Liver (tissue), 9 donors: Measurements from ENCODE around the gene PPFIA2. TPM values are rescaled to one million over a fixed set of nuclear protein-coding genes. Genes with fewer than 3 reads are reported as not detected.

Experiments used
- DNase-seq: peaks from one replicate; pipeline ENCODE4 v3.0.0-alpha.2; 2017; ENCODE audit warnings: low spot score
- H3K27ac ChIP-seq, 2 donors: one replicate each; pipeline ENCODE4 v1.7.0; 2013; ENCODE audit warnings: inconsistent platforms in 2 of 2, low read length in 2 of 2, control low read depth in 1 of 2, low read depth in 1 of 2, mild to moderate bottlenecking in 1 of 2
- H3K27me3 ChIP-seq, 4 donors: one replicate each; pipeline versions ENCODE4 v1.6.1 to v1.7.0; 2013; ENCODE audit warnings: low read length in 3 of 4, inconsistent platforms in 1 of 4, mild to moderate bottlenecking in 1 of 4, moderate library complexity in 1 of 4; ENCODE audit not compliant: control insufficient read depth in 4 of 4, insufficient read depth in 4 of 4
- H3K36me3 ChIP-seq, 4 donors: one replicate each; pipeline versions ENCODE4 v1.6.1 to v1.7.0; 2013; ENCODE audit warnings: low read length in 3 of 4, mild to moderate bottlenecking in 3 of 4, low read depth in 1 of 4, moderate library complexity in 1 of 4; ENCODE audit not compliant: control insufficient read depth in 4 of 4, insufficient read depth in 3 of 4
- H3K4me1 ChIP-seq, 4 donors: one replicate each; pipeline versions ENCODE4 v1.6.1 to v1.7.0; 2013; ENCODE audit warnings: low read length in 3 of 4, mild to moderate bottlenecking in 3 of 4, moderate library complexity in 1 of 4; ENCODE audit not compliant: control insufficient read depth in 4 of 4, insufficient read depth in 4 of 4
- H3K4me3 ChIP-seq, 3 donors: one replicate each; pipeline versions ENCODE4 v1.6.1 to v1.7.0; 2013; ENCODE audit warnings: low read length in 3 of 3, control low read depth in 1 of 3, low read depth in 1 of 3, mild to moderate bottlenecking in 1 of 3
- H3K9ac ChIP-seq, 2 donors: one replicate each; pipeline ENCODE4 v1.7.0; 2013; ENCODE audit warnings: low read length in 2 of 2, mild to moderate bottlenecking in 2 of 2, moderate library complexity in 2 of 2, control low read depth in 1 of 2, low read depth in 1 of 2
- H3K9me3 ChIP-seq, 4 donors: one replicate each; pipeline versions ENCODE4 v1.6.1 to v1.7.0; 2013; ENCODE audit warnings: low read length in 3 of 4; ENCODE audit not compliant: control insufficient read depth in 4 of 4
- ATF3 ChIP-seq: IDR thresholded peaks from 2 replicates; pipeline ENCODE4 v1.6.1; 2016; ENCODE audit warnings: antibody characterized with exemption
- EGR1 ChIP-seq, 2 donors: IDR thresholded peaks; 2 replicates each; pipeline ENCODE4 v1.6.1; 2016 to 2018; ENCODE audit warnings: antibody characterized with exemption in 2 of 2, low read depth in 2 of 2
- FOXA1 ChIP-seq: IDR thresholded peaks from 2 replicates; pipeline ENCODE4 v1.6.1; 2016; ENCODE audit warnings: antibody characterized with exemption
- FOXA2 ChIP-seq: IDR thresholded peaks from 2 replicates; pipeline ENCODE4 v1.6.1; 2016; ENCODE audit warnings: antibody characterized with exemption
- GABPA ChIP-seq, 2 donors: IDR thresholded peaks in 1 of 2; conservative IDR thresholded peaks in 1 of 2; 2 replicates each; pipeline ENCODE4 v1.6.1; 2016; ENCODE audit warnings: antibody characterized with exemption in 2 of 2, mild to moderate bottlenecking in 1 of 2, moderate library complexity in 1 of 2
- HNF4A ChIP-seq, 2 donors: conservative IDR thresholded peaks; 2 replicates each; pipeline ENCODE4 v1.6.1; 2016; ENCODE audit warnings: antibody characterized with exemption in 2 of 2, mild to moderate bottlenecking in 2 of 2
- HNF4G ChIP-seq: IDR thresholded peaks from 2 replicates; pipeline ENCODE4 v1.6.1; 2016; ENCODE audit warnings: antibody characterized with exemption
- JUND ChIP-seq, 2 donors: IDR thresholded peaks; 2 replicates each; pipeline ENCODE4 v1.6.1; 2016; ENCODE audit warnings: antibody characterized with exemption in 2 of 2
- NR2F2 ChIP-seq: IDR thresholded peaks from 2 replicates; pipeline ENCODE4 v1.6.1; 2016; ENCODE audit warnings: antibody characterized with exemption
- RAD21 ChIP-seq, 2 donors: IDR thresholded peaks; 2 replicates each; pipeline ENCODE4 v1.6.1; 2016; ENCODE audit warnings: antibody characterized with exemption in 2 of 2, mild to moderate bottlenecking in 2 of 2
- RXRA ChIP-seq, 2 donors: IDR thresholded peaks; 2 replicates each; pipeline ENCODE4 v1.6.1; 2017 to 2018; ENCODE audit warnings: antibody characterized with exemption in 2 of 2, mild to moderate bottlenecking in 1 of 2
- SP1 ChIP-seq: IDR thresholded peaks from 2 replicates; pipeline ENCODE4 v1.6.1; 2018; ENCODE audit warnings: antibody characterized with exemption, mild to moderate bottlenecking
- TAF1 ChIP-seq: conservative IDR thresholded peaks from 2 replicates; pipeline ENCODE4 v1.6.1; 2016; ENCODE audit warnings: antibody characterized with exemption, mild to moderate bottlenecking
- YY1 ChIP-seq: IDR thresholded peaks from 2 replicates; pipeline ENCODE4 v1.6.1; 2016; ENCODE audit warnings: antibody characterized with exemption, mild to moderate bottlenecking
- WGBS: extraction: QIAGEN DNeasy Blood & Tissue Kit; methylation state at CpG from one replicate; pipeline ENCODE4 v1.1.7; 2013; 5-methylcytosine and 5-hydroxymethylcytosine counted together
- polyA plus RNA-seq, 2 donors: library from polyadenylated mRNA; stranded (reverse) in 1 of 2; unstranded in 1 of 2; fragments of 200-250 nt in 1 of 2; fragments of >200 nt in 1 of 2; fragmentation: Nextera tagmentation in 1 of 2; extraction: Ambion mirVana in 1 of 2; gene quantifications; one replicate each; pipeline versions ENCODE4 v1.2.1 to v1.2.3, GENCODE V29; 2013 to 2015
- total RNA-seq, 2 donors: library from RNA; depleted of rRNA; stranded (reverse); fragments of >200 nt; gene quantifications; one replicate each; pipeline ENCODE4 v1.2.3, GENCODE V29; 2014
- TF ChIP-seq, protein P1 (sequence below): IDR thresholded peaks from 2 replicates; pipeline ENCODE4 v1.6.1; 2016; ENCODE audit warnings: antibody characterized with exemption
- TF ChIP-seq, protein P2 (sequence below): IDR thresholded peaks from 2 replicates; pipeline ENCODE4 v1.6.1; 2016; ENCODE audit warnings: antibody characterized with exemption
- TF ChIP-seq, protein P3 (sequence below): IDR thresholded peaks from 2 replicates; pipeline ENCODE4 v1.6.1; 2016; ENCODE audit warnings: antibody characterized with exemption, mild to moderate bottlenecking
- TF ChIP-seq, protein P4 (sequence below): fragments of 150-350 bp; IDR thresholded peaks from 2 replicates; pipeline ENCODE4 v1.5.1; 2017; ENCODE audit warnings: improper control_type of control experiment, low read depth, low read length; ENCODE audit not compliant: missing input control
- donor health status: healthy.
- donor health status: healthy.
- donor health status: healthy.
- donor health status: healthy.
- donor health status: healthy.

The PPFIA2 gene
- total and polyA plus RNA-seq, 4 donors = 0.05 to 0.50 (median 0.22) TPM; not detected in 1

DNA sequence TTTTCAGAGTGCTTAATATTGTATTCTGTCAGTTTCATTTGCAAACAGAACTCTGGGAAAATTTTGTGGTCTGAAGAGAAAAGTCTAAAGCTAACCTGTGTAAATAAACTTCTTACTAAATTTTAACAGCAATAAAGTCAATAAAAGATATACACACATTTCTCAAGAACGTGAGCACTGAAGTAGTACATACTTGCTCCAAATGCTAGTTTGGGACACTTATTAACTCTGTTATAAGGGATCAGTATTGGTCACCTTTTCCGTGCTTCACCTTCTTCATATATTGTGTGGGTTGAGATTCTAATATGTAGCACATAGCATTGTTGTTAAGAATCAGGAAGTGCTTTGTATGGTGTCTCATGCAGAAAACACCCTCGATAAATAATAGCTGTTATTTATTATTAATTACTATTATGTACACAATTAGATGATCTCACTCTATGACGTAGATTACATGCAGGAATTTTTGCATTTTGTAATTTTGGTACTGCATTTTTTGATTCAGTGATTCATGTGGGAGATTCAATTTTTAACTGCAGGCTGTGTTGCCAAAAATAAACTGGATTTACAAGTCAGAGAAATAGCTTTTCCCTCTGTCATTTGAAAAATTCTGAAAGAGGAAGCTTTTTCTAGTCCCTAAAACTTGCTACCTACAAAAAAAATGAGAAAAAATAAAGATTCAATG lies 380.4 kb downstream of the PPFIA2 start:
- Histone ChIP-seq H3K36me3 (no peaks in the 10 kb centered on the region), H3K9me3 (no peaks in the 10 kb centered on the region), H3K9ac (no peak overlapping the region), H3K27me3 (no peaks in the 10 kb centered on the region), H3K4me1 (no peaks in the 10 kb centered on the region), H3K27ac (no peak overlapping the region), H3K4me3 (no peak overlapping the region)
- 63% methylated on average over 4 of the region's 4 CpGs for WGBS
- TF ChIP-seq HNF4A (conservative IDR thresholded peaks at IDR 0.05) = no peak
- TF ChIP-seq NR2F2 = no peak
- TF ChIP-seq ATF3 = no peak
- no peak for TF ChIP-seq RAD21 (IDR thresholded peaks at IDR 0.05)
- TF ChIP-seq, protein P1, sequence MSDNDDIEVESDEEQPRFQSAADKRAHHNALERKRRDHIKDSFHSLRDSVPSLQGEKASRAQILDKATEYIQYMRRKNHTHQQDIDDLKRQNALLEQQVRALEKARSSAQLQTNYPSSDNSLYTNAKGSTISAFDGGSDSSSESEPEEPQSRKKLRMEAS = no peak
- TF ChIP-seq, protein P2, sequence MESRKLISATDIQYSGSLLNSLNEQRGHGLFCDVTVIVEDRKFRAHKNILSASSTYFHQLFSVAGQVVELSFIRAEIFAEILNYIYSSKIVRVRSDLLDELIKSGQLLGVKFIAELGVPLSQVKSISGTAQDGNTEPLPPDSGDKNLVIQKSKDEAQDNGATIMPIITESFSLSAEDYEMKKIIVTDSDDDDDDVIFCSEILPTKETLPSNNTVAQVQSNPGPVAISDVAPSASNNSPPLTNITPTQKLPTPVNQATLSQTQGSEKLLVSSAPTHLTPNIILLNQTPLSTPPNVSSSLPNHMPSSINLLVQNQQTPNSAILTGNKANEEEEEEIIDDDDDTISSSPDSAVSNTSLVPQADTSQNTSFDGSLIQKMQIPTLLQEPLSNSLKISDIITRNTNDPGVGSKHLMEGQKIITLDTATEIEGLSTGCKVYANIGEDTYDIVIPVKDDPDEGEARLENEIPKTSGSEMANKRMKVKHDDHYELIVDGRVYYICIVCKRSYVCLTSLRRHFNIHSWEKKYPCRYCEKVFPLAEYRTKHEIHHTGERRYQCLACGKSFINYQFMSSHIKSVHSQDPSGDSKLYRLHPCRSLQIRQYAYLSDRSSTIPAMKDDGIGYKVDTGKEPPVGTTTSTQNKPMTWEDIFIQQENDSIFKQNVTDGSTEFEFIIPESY = no peak
- TF ChIP-seq FOXA2 = no peak
- TF ChIP-seq SP1 = no peak
- TF ChIP-seq EGR1 (IDR thresholded peaks at IDR 0.05; ENCODE audit: low read depth in 2 of 2) = no peak
- no peak for TF ChIP-seq RXRA (IDR thresholded peaks at IDR 0.05)
- TF ChIP-seq JUND (IDR thresholded peaks at IDR 0.05) = no peak
- TF ChIP-seq YY1 = no peak
- TF ChIP-seq HNF4G = no peak
- TF ChIP-seq, protein P3, sequence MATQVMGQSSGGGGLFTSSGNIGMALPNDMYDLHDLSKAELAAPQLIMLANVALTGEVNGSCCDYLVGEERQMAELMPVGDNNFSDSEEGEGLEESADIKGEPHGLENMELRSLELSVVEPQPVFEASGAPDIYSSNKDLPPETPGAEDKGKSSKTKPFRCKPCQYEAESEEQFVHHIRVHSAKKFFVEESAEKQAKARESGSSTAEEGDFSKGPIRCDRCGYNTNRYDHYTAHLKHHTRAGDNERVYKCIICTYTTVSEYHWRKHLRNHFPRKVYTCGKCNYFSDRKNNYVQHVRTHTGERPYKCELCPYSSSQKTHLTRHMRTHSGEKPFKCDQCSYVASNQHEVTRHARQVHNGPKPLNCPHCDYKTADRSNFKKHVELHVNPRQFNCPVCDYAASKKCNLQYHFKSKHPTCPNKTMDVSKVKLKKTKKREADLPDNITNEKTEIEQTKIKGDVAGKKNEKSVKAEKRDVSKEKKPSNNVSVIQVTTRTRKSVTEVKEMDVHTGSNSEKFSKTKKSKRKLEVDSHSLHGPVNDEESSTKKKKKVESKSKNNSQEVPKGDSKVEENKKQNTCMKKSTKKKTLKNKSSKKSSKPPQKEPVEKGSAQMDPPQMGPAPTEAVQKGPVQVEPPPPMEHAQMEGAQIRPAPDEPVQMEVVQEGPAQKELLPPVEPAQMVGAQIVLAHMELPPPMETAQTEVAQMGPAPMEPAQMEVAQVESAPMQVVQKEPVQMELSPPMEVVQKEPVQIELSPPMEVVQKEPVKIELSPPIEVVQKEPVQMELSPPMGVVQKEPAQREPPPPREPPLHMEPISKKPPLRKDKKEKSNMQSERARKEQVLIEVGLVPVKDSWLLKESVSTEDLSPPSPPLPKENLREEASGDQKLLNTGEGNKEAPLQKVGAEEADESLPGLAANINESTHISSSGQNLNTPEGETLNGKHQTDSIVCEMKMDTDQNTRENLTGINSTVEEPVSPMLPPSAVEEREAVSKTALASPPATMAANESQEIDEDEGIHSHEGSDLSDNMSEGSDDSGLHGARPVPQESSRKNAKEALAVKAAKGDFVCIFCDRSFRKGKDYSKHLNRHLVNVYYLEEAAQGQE = no peak
- TF ChIP-seq FOXA1 = no peak
- TF ChIP-seq, protein P4, sequence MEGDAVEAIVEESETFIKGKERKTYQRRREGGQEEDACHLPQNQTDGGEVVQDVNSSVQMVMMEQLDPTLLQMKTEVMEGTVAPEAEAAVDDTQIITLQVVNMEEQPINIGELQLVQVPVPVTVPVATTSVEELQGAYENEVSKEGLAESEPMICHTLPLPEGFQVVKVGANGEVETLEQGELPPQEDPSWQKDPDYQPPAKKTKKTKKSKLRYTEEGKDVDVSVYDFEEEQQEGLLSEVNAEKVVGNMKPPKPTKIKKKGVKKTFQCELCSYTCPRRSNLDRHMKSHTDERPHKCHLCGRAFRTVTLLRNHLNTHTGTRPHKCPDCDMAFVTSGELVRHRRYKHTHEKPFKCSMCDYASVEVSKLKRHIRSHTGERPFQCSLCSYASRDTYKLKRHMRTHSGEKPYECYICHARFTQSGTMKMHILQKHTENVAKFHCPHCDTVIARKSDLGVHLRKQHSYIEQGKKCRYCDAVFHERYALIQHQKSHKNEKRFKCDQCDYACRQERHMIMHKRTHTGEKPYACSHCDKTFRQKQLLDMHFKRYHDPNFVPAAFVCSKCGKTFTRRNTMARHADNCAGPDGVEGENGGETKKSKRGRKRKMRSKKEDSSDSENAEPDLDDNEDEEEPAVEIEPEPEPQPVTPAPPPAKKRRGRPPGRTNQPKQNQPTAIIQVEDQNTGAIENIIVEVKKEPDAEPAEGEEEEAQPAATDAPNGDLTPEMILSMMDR = no peak
- TF ChIP-seq GABPA (IDR thresholded peaks at IDR 0.05 in 1 of 2, conservative IDR thresholded peaks at IDR 0.05 in 1 of 2) = no peak
- no peak for TF ChIP-seq TAF1
- DNase-seq = no peak
